Stimulated activated CD8-positive, alpha-beta memory T cell treated with anti-CD3 and anti-CD28 coated beads, Interleukin-15, amount 100 ng/mL, for 1 hour (primary cell): Measurements from ENCODE around the gene LHX3.

Source experiments
- DNase-seq: peaks from one replicate; pipeline ENCODE4 v3.0.0-alpha.2; 2020; ENCODE audit warnings: low read depth

Gene LHX3

DNA sequence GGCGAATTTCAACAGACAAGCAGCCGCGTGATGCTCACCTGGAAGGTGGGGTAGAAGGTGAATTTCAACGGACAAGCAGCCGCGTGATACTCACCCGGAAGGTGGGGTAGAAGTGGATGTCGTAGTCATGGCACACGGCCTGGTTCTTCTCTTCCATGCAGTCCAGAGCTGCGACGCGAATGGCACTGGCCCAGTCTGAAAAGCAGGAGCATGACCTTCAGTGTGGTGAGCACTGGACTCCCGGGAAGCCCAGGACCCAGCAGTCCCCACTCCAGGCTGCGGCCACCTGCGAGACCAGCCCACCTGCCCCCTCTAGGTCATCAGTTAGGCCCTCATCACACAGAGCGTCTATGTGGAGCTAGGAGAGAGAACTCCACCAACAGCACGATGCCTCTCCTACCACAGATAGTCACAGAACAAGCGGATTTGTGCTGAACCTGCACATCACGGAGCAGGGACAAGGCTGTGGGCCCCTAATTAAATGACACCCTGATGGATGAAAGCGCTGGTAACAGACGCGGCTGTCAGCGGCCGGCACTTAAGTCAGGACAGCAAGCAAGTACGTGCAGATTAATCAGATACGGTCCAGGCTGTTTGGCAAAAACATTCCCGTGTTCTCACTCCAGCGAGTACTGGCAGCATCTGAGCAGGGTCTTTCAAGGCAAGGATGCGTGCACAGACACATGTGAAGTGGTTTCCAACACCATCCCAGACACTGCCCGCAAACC, 21.9 kb upstream of the LHX3 start:
- DNase-seq = no peak

DNA sequence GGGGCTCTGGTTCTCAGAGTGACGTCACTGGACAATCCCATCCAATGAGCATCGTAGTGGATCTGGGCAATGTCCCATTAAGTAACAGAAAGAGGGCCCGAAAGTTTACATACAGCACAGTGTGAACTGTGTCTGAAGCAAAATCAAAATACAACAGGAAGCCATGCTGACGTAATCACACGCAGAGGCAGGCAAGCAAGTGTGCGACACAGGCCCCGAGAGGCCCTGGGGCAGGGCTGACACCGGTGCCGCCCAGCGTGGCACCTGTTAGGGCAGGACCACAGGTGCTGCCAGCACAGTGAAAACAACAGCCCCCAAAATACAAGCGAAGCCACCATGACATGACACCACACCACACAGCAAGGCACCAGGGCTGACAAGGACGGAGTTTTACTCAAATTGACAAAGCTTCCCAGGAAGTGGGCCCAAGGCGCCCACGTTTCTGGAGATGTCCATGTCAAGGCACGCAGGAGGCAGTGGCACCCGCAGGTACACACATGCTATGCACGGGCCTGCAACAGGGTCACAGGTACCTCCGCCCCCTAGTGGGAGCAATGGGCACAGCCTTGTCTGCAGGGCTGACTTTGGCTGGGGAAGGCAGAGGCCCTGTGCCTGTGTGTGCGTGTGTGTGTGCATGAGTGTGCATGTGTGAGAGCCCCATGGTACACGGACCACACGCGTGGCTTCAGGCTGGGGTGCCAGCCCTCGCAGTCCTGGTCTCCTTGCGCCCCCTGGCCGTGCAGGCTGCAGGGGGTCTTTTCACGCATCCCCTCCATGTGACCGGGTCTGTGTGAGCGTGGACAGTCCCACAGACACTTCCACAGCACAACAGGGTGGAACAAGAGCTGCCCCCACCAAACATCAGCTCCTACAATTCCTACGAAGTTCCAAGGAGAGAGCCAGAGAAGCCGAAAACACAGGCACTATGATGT, 21.1 kb upstream of the LHX3 start:
- DNase-seq = peak; percentile 44

DNA sequence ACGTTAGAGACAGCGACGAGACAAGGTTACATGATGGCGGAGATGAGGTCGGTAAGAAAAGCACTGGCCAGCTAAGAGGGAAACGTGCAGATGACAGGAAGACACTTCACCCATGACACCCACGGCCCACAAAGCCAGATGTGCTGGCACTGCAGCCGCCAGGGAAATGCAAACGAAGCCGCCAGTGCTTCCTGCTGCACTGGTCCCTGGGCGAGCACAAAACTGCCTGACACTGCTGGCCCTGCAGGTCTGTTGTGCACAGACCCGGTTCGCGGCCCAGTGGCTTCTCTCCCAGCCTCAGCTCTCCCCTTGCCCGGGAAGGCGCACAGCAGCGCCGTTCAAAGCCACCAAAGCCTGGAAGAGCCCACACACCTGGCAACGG, 20.4 kb upstream of the LHX3 start:
- no peak for DNase-seq

DNA sequence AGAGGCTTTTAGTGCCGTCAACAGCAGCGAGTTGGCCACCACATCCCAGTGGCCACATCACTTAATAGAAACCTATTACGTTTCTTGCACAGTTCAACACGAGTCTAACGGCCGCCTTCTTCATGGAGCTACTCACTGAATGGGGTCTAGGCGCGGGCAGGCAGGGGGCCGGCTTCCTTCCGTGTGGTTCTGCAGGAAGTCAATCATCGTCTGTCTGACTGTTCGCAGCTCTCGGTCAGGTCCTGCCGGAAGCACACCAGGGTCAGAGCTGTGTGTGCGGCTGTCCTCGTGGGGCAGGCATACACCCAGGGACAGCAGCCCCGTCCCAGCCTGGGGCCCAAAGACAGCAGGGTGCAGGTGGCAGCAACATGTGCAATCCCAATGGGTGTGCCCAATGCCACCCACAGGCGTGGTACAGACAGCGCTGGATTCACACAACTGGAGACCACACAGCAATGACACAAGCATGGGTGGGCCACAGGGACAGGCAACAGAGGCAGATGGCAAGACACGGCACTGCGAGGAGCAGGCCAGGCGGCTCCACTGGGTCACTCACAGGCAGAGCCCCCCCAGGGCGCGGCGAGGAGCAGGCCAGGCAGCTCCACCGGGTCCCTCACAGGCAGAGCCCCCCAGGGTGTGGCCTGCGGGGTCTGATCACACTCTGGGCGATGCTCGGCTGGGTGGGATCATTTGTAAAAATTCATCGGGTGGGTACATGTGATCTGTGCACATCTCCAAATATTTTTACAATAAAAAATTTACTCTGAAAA, 19.1 kb upstream of the LHX3 start:
- no peak for DNase-seq

DNA sequence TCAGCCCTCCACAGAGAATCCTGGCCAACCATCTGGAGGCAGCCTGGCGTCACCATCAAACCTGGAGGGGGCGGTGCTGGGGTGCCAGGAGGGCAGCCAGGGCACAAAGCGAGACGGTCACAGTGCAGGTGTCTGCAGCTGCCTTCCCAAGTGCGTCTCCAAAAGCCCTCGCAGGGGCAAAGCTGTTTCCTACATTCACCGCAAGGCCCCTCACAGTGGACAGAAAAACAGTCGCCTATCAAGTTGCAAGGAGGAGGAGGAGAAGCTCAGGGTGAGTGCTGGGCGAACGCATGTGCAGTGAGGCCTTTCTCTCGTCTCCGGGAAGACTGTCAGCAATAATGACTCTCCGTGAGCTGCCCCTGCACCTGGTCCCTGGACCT, 18.0 kb upstream of the LHX3 start:
- no peak for DNase-seq

DNA sequence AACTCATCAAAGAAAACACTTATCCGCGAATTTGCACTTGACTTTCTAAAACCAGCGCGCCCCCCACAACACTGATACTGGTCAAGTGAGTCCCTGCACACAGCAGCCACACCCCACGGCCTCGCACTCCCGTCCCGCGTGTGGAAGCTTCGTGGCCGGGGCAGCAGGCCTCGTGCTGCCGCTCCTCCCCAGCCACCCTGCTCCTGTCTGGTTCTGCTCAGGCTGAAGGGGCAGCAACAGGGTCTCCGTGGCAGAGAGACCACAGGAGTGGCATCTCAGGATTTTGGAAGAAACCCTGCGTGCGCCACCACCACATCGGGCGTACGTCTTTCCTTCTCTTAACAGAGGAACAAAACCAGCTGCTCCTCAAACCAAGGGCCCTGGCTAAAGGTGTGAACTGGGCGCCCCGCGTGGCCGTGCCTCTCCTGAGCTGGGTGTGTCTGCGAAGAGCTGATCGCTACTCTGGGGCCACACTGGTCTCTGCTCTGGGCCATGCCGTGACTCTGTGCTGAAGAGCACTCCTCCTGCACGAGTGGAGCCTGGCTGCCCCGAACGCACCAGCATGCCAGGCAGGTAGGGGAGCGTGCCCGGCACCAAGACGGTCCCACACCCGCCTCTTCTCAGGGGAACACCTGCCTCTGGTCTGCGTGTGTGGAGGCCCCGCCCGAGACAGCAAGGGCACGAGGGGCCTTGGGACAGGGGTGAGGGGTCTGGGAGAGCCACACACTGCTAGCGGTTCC, 17.4 kb upstream of the LHX3 start:
- no peak for DNase-seq

DNA sequence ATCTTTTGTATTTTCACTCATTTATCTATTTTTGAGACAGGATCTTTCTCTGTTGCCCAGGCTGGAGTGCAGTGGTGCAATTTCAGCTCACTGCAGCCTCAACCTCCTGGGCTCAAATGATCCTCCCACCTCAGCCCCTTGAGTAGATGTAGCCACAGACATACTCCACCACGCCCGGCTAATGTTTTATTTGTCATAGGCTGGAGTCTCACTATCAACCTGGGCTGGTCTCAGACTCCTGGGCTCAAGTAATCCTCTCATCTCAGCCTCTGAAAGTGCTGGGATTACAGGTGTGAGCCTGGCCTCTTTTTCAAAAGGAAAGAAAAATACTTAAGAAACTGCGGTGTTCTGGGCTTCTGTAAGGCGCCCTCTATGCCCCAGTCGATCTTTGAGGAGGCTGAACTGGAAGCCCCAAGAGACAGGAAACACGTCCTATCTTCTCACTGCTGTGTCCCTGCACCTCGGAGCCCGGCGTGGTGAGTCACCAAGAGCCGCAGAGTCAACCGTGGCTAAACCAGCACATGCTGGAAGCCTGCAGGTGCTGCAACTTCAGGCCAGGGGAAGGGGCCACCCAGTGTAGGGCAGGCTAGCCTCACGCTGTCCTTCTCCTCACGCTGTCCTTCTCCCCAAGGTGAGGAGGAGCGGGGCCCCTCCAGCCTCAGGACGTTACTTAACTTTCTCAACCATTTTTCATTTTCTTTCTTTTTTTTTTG, 15.2 kb upstream of the LHX3 start:
- DNase-seq = no peak

DNA sequence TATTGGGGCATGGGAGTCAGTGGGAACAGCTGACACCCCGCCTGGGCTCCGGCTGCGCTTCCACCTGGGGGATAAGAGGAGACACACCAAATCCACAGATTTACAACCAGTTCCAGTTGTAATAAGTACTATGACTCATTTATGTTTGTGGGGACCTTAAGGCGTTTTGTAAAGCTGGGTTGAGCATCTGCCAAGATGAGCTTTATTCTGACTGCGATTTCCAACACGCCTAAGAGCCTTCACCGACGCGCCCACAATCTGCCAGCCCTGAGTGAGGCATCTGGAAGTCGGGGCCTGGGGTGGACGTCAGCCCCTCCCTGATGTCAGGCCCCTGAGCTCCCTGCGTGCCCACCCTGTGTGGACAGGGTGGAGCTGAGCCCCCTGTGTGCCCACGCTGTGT, 14.3 kb upstream of the LHX3 start:
- no peak for DNase-seq

DNA sequence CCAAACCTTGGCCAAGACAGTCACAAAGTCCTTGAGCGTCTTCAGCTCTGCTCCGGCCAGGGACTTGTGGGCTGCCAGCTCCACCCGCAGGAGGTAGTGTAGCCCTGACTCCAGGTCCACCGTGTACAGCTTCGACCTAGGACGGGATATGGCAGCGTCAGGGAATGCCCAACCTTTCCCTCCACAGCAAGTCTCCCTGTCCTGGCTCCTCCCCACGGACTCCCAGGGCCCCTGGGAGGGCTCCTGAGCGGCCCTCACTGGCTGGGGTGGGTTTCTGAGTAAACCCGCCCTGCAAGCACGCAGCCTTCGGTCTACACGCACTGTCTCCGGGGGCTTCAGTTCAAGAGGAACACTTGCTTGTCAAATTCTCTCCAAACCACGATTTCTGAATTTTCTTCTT, 13.7 kb upstream of the LHX3 start:
- DNase-seq = no peak

DNA sequence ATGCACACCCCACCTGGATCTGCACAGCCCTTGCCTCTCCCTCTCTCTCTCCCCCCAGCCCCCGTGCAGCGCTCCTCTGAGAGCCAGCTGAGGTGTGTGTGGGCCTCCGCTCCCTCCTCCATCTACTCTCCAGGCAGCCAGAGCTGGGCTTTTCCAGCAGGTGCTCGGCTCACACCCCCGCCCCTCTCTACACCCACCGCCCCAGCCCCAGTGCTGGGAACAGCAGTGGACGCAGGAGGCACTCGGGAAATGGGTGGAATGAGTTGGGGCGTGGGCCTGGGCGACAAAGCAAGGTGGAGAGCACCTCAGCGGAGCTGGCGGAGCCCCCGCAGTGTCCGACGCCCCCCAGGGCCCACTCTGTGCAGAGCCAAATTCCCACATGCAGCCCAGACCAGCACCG, 13.3 kb upstream of the LHX3 start:
- DNase-seq = no peak

DNA sequence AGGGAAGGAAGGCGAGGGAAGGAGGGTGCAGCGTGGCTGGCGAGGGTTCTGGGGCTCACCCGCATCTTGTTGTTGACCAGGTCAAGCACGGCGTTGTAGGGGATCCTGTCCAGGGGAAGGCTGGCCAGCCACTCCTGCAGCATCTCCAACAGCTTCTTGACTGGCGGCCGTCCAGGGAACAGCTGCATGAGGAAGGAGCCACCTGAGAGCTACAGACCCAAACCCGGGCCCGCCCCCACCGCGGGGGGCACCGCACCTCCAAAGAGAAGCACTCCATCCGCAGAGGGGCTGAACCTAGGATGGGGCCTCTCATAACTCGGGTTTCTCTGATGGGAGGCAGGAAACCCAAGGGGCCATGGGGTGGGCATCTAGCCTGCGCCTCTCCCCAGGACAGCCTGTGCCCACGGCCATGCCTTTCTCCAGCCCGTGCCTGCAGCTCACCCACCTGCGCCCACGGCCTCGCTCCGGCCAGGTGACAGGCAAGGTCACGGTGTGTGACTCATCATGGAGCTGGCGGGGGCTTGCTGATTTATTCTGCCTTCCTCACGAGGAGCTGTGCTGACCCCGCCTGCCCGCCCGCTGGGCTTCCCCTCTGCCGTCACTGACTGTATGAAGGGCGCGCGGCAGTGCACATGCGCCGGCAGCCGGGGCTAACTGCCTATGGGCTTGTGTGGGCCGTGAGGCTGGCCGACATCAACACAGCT, 11.8 kb upstream of the LHX3 start:
- no peak for DNase-seq

DNA sequence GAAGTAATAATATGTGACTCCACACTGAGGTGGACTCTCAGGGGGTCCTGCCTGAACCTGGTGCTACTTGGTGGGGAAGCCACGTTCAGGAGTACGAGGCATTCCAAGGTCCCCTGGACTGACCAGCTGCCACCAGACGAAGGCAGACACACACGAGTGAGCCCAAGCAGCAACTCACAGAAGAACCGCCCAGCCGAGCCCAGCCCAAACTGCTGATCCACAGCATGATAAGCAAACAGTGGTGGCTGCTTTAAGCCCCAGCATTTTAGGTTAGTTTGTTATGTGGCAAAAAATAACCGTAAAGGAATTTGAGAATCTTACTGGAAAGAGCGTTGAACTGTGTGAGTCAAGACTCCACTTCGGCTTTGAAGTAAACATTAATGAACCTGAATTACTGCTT, 8.8 kb upstream of the LHX3 start:
- no peak for DNase-seq

DNA sequence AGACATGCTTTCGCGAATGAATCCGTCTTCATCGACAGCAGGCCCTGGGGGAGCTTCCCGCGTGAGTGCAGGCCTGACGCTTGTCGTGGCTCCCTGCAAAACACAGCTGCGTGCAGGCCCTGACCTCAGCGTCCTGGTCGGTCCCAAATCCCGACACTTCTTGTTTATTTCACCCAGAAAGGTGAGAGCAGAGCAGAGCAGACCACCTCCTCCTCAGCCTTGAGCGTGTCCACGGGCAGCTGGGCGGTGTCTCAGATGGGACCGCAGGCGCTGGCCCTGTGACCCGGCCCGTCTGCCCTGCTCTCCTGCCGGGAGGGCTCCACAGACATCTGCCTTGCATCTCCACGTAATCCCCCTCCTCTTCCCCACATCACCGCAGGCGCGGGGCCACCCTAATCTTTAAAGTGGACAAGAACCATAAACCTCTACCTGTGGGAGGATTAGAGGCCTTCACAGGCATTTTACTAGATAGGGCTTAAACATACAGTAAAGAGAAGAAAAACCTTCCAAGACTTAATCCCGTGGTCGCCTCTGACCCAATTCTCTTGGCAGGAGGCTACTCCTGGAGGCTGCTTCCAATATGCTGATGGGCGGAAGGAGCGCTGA, 7.5 kb upstream of the LHX3 start:
- no peak for DNase-seq

DNA sequence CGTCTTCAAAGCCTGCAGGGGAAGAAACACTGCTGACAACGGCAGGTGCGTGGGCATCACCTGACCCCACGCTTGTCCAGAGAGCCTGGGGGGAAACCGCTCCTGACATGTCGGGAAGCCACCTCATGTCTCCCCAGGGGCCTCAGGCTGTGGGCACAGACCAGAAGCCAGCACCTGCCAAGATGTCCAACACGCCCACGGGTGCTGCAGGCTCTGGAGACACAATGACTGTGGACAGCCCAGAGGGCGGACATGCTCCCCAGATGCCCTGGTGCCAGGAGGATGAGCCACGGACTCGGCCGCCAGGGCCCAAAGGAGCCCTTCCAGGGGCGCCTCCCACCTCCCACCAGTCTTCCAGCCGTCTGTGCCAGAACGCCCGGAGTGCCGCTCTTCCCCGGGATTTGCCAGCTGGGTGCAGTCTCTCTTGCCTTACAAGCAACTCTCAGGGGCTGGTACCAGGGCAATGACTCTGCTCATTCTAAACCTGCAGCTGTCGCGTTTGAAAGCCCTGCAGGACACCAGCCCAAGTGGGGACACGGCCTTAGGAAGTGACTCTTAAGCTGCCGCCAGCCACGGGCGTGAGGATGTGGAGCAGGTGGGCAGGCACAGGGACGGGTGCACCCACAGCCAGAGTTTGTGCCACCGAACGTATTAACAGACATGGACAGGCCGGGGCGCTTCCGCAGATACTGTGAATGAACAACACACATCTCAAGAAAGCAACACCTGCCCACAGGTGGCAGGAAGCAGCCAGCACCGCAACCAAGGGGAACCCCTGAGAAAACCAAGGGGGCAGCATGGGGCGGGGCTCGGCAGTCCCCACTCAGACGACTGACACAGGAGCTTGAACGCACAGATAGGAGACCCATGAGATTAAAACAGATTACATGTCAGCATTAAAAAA, 6.8 kb upstream of the LHX3 start:
- DNase-seq = no peak

DNA sequence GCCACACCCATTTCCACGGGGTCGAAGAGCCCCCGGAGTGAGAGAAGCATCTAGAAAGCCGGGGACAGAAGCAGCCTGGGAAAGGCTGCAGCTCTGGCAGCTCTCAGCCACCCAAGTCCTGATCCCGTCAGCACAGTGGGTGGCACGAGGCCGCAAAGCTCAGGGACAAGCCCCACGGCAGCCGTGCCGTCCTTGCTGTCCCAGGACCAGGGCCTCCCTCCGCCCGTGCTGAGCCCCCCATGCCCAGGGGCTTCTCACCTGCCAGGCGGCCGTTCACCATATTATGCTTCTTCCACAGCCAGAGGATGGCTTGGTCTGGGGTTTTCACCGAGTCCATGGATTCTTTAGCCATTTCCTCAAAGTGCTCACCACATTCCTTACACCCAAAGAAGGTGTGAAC, 6.1 kb upstream of the LHX3 start:
- no peak for DNase-seq

DNA sequence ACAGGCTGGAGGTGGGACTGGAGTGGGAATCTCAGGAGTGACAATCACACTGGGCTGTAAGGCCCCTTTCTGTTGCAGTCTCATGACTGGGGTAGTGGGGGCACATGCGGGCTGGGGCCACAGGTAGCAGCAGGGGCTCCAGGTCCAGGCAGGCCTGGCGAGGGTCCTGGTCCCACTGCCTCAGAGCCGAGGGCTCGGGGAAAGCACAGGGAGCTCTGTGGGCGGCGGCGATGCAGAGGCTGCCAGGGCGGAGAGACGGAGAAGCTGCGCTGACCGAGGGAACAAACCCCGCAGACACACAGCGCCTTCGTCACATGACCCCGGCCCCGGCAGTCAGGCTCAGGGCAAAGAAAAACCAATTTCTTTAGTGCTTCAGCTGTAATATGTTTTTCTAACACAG, 5.3 kb upstream of the LHX3 start:
- DNase-seq = no peak

DNA sequence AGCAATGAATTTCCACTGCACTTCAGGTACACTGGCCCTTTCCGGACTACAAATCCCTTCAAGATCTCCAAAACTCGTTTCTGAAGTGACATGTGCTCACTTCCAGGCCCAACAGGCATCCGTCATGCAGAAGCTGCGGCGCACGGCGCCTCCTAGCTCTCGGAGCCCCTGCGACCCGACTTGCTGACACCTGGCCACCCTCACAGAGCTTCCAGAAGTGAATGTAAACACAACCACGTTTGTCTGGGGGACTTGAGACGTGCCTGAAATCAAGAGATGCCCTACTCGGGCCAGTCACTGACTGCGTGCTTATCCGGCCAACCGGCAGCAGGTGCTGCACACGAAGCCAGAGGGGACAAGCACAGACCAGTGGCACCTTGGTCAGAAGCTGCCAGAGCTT, 4.9 kb upstream of the LHX3 start:
- DNase-seq = no peak

DNA sequence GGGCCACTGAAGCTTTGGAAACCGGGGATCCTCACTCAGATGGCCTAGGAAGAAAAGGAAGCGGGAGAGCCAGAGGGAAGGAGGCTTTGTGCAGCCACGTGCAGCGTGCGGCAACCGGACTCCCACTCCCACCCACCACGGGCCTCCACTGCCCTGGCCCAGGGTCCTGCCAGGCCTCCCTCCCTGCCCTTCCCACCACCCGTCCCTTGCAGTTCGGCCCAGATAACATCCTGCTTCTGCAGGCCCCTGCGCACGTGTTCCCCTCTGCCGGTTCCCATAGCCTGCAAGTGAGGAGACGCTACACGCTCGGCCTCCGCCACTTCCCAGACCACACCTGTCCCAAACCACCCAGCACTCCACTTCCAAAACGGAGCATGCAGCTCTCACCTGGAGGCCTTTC, 4.3 kb upstream of the LHX3 start:
- DNase-seq = no peak

DNA sequence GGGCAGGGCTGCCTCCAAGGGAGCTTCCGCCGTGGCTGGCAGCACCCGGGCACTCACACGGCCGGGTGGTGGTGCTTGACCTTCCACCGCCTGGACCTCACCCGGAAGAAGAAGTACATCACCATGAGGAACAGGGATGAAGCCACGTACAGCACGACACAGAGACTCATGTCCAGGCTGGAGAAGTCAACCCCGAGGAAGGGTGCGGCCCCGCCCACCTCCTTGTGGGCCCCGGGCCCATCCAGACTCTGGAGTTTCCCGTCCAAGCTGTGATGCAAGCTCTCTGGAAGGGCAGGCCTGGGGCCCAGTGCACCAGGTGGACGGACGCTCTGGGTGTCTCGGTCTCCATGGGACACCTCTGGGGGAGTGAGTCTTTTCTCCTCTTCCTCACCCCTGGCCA, 3.7 kb upstream of the LHX3 start:
- no peak for DNase-seq
